Loucy (cell line): Measurements from ENCODE around the gene MRPL53.
"Not testable (repeated sequence)": the region's sequence is repeated elsewhere in the genome, so short reads cannot be mapped to it uniquely, and the experiment has no call there.

Experiments used
- H2AFZ ChIP-seq: fragments of 200-600 bp; sonication (generic); 2 replicates; pipeline ENCODE4 v1.6.0; 2016; ENCODE audit warnings: antibody characterized with exemption, mild to moderate bottlenecking, low read length, moderate library complexity
- H3F3A ChIP-seq: fragments of 200-600 bp; 2 replicates; pipeline ENCODE4 v1.6.0; 2016; ENCODE audit warnings: antibody characterized with exemption, low read depth, mild to moderate bottlenecking
- H3K27me3 ChIP-seq: fragments of 200-600 bp; sonication (generic); 2 replicates; pipeline ENCODE4 v1.6.1; 2014; ENCODE audit warnings: low read length, mild to moderate bottlenecking; ENCODE audit not compliant: insufficient read depth, poor library complexity, severe bottlenecking
- H3K36me3 ChIP-seq: fragments of 200-600 bp; sonication (generic); 2 replicates; pipeline ENCODE4 v1.6.1; 2016; ENCODE audit warnings: low read length; ENCODE audit not compliant: insufficient read depth
- H3K4me1 ChIP-seq: fragments of 200-600 bp; sonication (generic); 2 replicates; pipeline ENCODE4 v1.5.1; 2014; ENCODE audit warnings: low read length, mild to moderate bottlenecking; ENCODE audit not compliant: insufficient read depth, poor library complexity, severe bottlenecking
- H3K4me2 ChIP-seq: fragments of 200-600 bp; sonication (generic); 2 replicates; pipeline ENCODE4 v1.6.0; 2014; ENCODE audit warnings: antibody characterized with exemption, low read length, low read depth, mild to moderate bottlenecking; ENCODE audit not compliant: poor library complexity, severe bottlenecking
- H3K4me3 ChIP-seq: fragments of 200-600 bp; sonication (generic); 2 replicates; pipeline ENCODE4 v1.5.1; 2014; ENCODE audit warnings: low read length, mild to moderate bottlenecking, mixed read lengths; ENCODE audit not compliant: poor library complexity, severe bottlenecking
- H3K79me2 ChIP-seq: fragments of 200-600 bp; sonication (generic); 2 replicates; pipeline ENCODE4 v1.6.1; 2014; ENCODE audit warnings: low read length; ENCODE audit not compliant: insufficient read depth
- H3K9ac ChIP-seq: fragments of 200-600 bp; sonication (generic); 2 replicates; pipeline ENCODE4 v1.6.0; 2014; ENCODE audit warnings: mild to moderate bottlenecking, low read depth, low read length, moderate library complexity; ENCODE audit not compliant: poor library complexity, severe bottlenecking
- H3K9me2 ChIP-seq: fragments of 200-600 bp; sonication (generic); replicated peaks from 2 replicates; pipeline ENCODE4 v1.6.1; 2016; ENCODE audit warnings: low read depth, low read length, mixed read lengths
- H3K9me3 ChIP-seq: fragments of 200-600 bp; sonication (generic); 2 replicates; pipeline ENCODE4 v1.6.1; 2014; ENCODE audit warnings: mild to moderate bottlenecking, antibody characterized with exemption, low read length, low read depth; ENCODE audit not compliant: insufficient read depth
- H4K20me1 ChIP-seq: fragments of 200-600 bp; sonication (generic); 2 replicates; pipeline ENCODE4 v1.6.0; 2014; ENCODE audit warnings: antibody characterized with exemption, low read length, mild to moderate bottlenecking; ENCODE audit not compliant: insufficient read depth, poor library complexity, severe bottlenecking
- CTCF ChIP-seq: fragments of 200-600 bp; sonication (generic); conservative IDR thresholded peaks from 2 replicates; pipeline ENCODE4 v1.5.1; 2014; ENCODE audit warnings: mild to moderate bottlenecking, antibody characterized with exemption, low read length
- EZH2phosphoT487 ChIP-seq: fragments of 200-600 bp; IDR thresholded peaks from 2 replicates; pipeline ENCODE4 v1.6.1; 2018; ENCODE audit warnings: antibody characterized with exemption, mild to moderate bottlenecking, moderate library complexity, borderline replicate concordance

The MRPL53 gene

GRCh38 chr2:74488643-74489481 is 16.4 kb upstream of the MRPL53 start:
- no peaks in the 10 kb centered on the region for H3K9me2 ChIP-seq
- H3F3A ChIP-seq, result no peaks in the 10 kb centered on the region
- no peak overlapping the region for H2AFZ ChIP-seq
- H3K9ac ChIP-seq, result no peak overlapping the region
- H3K36me3 ChIP-seq, result peaks cover 38% of the 10 kb centered on the region; the same call in 1 of the 2 replicates
- no peak overlapping the region for H3K4me3 ChIP-seq
- H3K4me1 ChIP-seq, result no peaks in the 10 kb centered on the region
- H3K9me3 ChIP-seq, result no peaks in the 10 kb centered on the region
- TF ChIP-seq EZH2phosphoT487, result no peak
- TF ChIP-seq CTCF, result no peak
- no peak overlapping the region for H3K4me2 ChIP-seq
- H3K79me2 ChIP-seq, result peaks cover 9% of the 10 kb centered on the region; the same call in 1 of the 2 replicates
- H4K20me1 ChIP-seq, result no peaks in the 10 kb centered on the region
- H3K27me3 ChIP-seq, result no peaks in the 10 kb centered on the region

- no peak for TF ChIP-seq EZH2phosphoT487
- no peak for TF ChIP-seq CTCF
- H3K36me3 ChIP-seq, result peaks cover 10% of the 10 kb centered on the region; the same call in 1 of the 2 replicates
- H3K27me3 ChIP-seq, result no peaks in the 10 kb centered on the region
Observed at GRCh38 chr2:74486141-74486540, 13.7 kb upstream of the MRPL53 start.

GRCh38 chr2:74483675-74484164 is 11.2 kb upstream of the MRPL53 start:
- H3K9ac ChIP-seq, result peak overlapping the region; percentile 80
- H3F3A ChIP-seq, H3K9me2 ChIP-seq, H2AFZ ChIP-seq, H4K20me1 ChIP-seq, H3K9me3 ChIP-seq, H3K36me3 ChIP-seq, H3K27me3 ChIP-seq: not testable (repeated sequence)
- peak overlapping the region; percentile 79 for H3K4me3 ChIP-seq
- H3K4me1 ChIP-seq, result peaks cover 29% of the 10 kb centered on the region
- H3K79me2 ChIP-seq, result peaks cover 53% of the 10 kb centered on the region
- H3K4me2 ChIP-seq, result peak overlapping the region; percentile 82

More at GRCh38 chr2:74486141-74486540, 13.7 kb upstream of the MRPL53 start:
- no peak overlapping the region for H3K4me2 ChIP-seq
- H3F3A ChIP-seq, result no peaks in the 10 kb centered on the region
- no peaks in the 10 kb centered on the region for H3K9me3 ChIP-seq
- no peak overlapping the region for H3K9ac ChIP-seq
- H2AFZ ChIP-seq, result no peak overlapping the region
- peaks cover 11% of the 10 kb centered on the region for H3K4me1 ChIP-seq
- no peaks in the 10 kb centered on the region for H3K9me2 ChIP-seq
- peaks cover 30% of the 10 kb centered on the region for H3K79me2 ChIP-seq
- no peak overlapping the region for H3K4me3 ChIP-seq
- peaks cover 8% of the 10 kb centered on the region for H4K20me1 ChIP-seq
